Stomach (tissue), 4 donors: ENCODE data around the gene THUMPD2.

Experiments used
- CTCF ChIP-seq, 7 experiments: fragments of 450-650 bp in 4 of 7; fragments of 200-600 bp in 3 of 7; sonication (generic) in 3 of 7; IDR thresholded peaks; one replicate each; pipeline ENCODE4 v1.5.1; 2016 to 2019; ENCODE audit warnings: antibody characterized with exemption in 7 of 7, control low read depth in 2 of 7, mild to moderate bottlenecking in 1 of 7
- EP300 ChIP-seq: sonication (generic); formaldehyde crosslinking; IDR thresholded peaks from one replicate; pipeline ENCODE4 v1.6.1; 2017; ENCODE audit warnings: antibody characterized with exemption
- POLR2AphosphoS5 ChIP-seq, 3 donors: sonication (generic); formaldehyde crosslinking; IDR thresholded peaks; one replicate each; pipeline ENCODE4 v1.6.1; 2016; ENCODE audit warnings: antibody characterized with exemption in 3 of 3

- TF ChIP-seq POLR2AphosphoS5 (IDR thresholded peaks at IDR 0.05) (no peak), CTCF (IDR thresholded peaks at IDR 0.05) (no peak), EP300 (no peak)
Observed at GRCh38 chr2:39803839-39804238, 24.8 kb upstream of the THUMPD2 start.
